ENCODE results near the gene ANKRD17. TPM values are rescaled to one million over a fixed set of nuclear protein-coding genes. Genes with fewer than 3 reads are reported as not detected.

Gene ANKRD17
- total and polyA plus RNA-seq, 2 of the 4 experiments (the other 2 are of a cell fraction), result 28.5 to 75.3 TPM

GRCh38 chr4:73098713-73099112 lies 159.9 kb downstream of the ANKRD17 start:
- Histone ChIP-seq H2BK5ac (ENCODE audit: low read depth, low read length, poor library complexity, severe bottlenecking) (no peak overlapping the region), H4K91ac (ENCODE audit: insufficient read depth, low read depth, low read length) (no peak overlapping the region), H4K8ac (ENCODE audit: low read depth in 2 of 2, low read length in 2 of 2) (no peak overlapping the region), H2AK5ac (ENCODE audit: low read depth, low read length) (no peak overlapping the region), H3K4me2 (ENCODE audit: low read depth, low read length) (no peak overlapping the region), H2AFZ (replicated peaks; ENCODE audit: low read length, poor library complexity) (no peak overlapping the region), H3K9me1 (ENCODE audit: insufficient read depth, low read length) (0 out of 2 replicates have a peak, but pooled peaks cover 2% of the 10 kb centered on the region), H3K23ac (ENCODE audit: low read depth, low read length) (no peak overlapping the region), H3K14ac (replicated peaks; ENCODE audit: low read depth, low read length) (no peak overlapping the region), H3K79me1 (ENCODE audit: low read depth in 1 of 2, low read length in 2 of 2) (peaks cover 5 to 16% of the 10 kb centered on the region in 2 experiments; a peak in 3 of 4 replicates), H3K9me3 (ENCODE audit: control insufficient read depth, insufficient read depth, low read length) (no peaks in the 10 kb centered on the region), H2AK9ac (replicated peaks; ENCODE audit: low read depth, low read length, poor library complexity) (no peak overlapping the region), H3K9ac (ENCODE audit: low read depth, low read length) (no peak overlapping the region), H3K18ac (ENCODE audit: low read depth, low read length) (no peak overlapping the region), H3K4me3 (ENCODE audit: insufficient read depth, low read depth, low read length) (no peak overlapping the region), H2BK15ac (ENCODE audit: low read depth, low read length) (no peak overlapping the region), H3K36me3 (ENCODE audit: control insufficient read depth, insufficient read depth, low read length) (peaks cover 38% of the 10 kb centered on the region), H2BK20ac (ENCODE audit: low read depth, low read length) (no peak overlapping the region), H3K27ac (ENCODE audit: insufficient read depth, low read length) (no peak overlapping the region), H2BK120ac (ENCODE audit: low read depth, low read length) (no peak overlapping the region), H3K4me1 (ENCODE audit: control insufficient read depth, insufficient read depth, low read length) (no peaks in the 10 kb centered on the region), H3K27me3 (ENCODE audit: control insufficient read depth, insufficient read depth, low read length) (no peaks in the 10 kb centered on the region), H3K4ac (ENCODE audit: low read depth, low read length) (no peak overlapping the region), H4K20me1 (ENCODE audit: insufficient read depth, low read length) (no peaks in the 10 kb centered on the region; the same call in 1 of the 2 replicates), H3K56ac (ENCODE audit: extremely low read depth, insufficient read depth, low read length) (no peak overlapping the region), H4K5ac (ENCODE audit: low read depth, low read length) (no peak overlapping the region)
- BruUV-seq (replicated peaks), result no TSS peak
- CTCF ChIA-PET, result interaction anchor here (1.0 kb wide), 1 partner anchor 17 kb away, joined by 3 read pairs; no protein-coding TSS in a partner anchor
- TF ChIP-seq RAD21 (IDR thresholded peaks at IDR 0.05; ENCODE audit: low read length) (no peak), NFE2L2 (IDR thresholded peaks at IDR 0.05; ENCODE audit: low read depth, low read length) (no peak), FOS (IDR thresholded peaks at IDR 0.05; ENCODE audit: low read depth, low read length) (no peak), RCOR1 (IDR thresholded peaks at IDR 0.05; ENCODE audit: insufficient replicate concordance, low read length) (no peak), BHLHE40 (IDR thresholded peaks at IDR 0.05; ENCODE audit: low read depth, low read length) (no peak), CTCF (conservative IDR thresholded peaks at IDR 0.05; ENCODE audit: low read depth, low read length) (no peak), POLR2A (IDR thresholded peaks at IDR 0.05; ENCODE audit: low read depth, low read length) (no peak), SMC3 (IDR thresholded peaks at IDR 0.05; ENCODE audit: low read depth, low read length) (no peak), ELK1 (IDR thresholded peaks at IDR 0.05; ENCODE audit: borderline replicate concordance, low read depth, low read length) (no peak), MAFK (IDR thresholded peaks at IDR 0.05; ENCODE audit: low read depth, low read length) (no peak), RFX5 (IDR thresholded peaks at IDR 0.05; ENCODE audit: low read depth, low read length) (no peak), MXI1 (IDR thresholded peaks at IDR 0.05; ENCODE audit: borderline replicate concordance, low read depth, low read length) (no peak), USF2 (IDR thresholded peaks at IDR 0.05; ENCODE audit: low read depth, low read length) (no peak), MAZ (IDR thresholded peaks at IDR 0.05; ENCODE audit: borderline replicate concordance, low read depth, low read length) (no peak), CEBPB (IDR thresholded peaks at IDR 0.05; ENCODE audit: low read depth, low read length) (no peak), CHD1 (IDR thresholded peaks at IDR 0.05; ENCODE audit: low read depth, low read length) (no peak)
- DNase-seq (no peak), ATAC-seq (ENCODE audit: low read depth) (no peak)
- in situ Hi-C loops (cut with MboI; ENCODE audit: low sequenced_read_pairs), result no loop called here
- POLR2A ChIA-PET (ENCODE audit: unreplicated experiment), result no interaction called here
- intact Hi-C loops (cut with micrococcal nuclease), result no loop called here
- dilution Hi-C loops (cut with HindIII; ENCODE audit: low sequenced_read_pairs, unreplicated experiment), result no loop called here
- 100% methylated on average over 1 of the region's 7 CpGs; no CpG with 5 or more reads in 1 of the 2 experiments for WGBS, 2 experiments (ENCODE audit: extremely low coverage in 2 of 2, insufficient read length in 1 of 2)

Measured in IMR-90 (cell line).